Measurements from ENCODE around the gene PCDHGB5.
"Not testable (repeated sequence)": the region's sequence is repeated elsewhere in the genome, so short reads cannot be mapped to it uniquely, and the experiment has no call there.

The PCDHGB5 gene

DNA sequence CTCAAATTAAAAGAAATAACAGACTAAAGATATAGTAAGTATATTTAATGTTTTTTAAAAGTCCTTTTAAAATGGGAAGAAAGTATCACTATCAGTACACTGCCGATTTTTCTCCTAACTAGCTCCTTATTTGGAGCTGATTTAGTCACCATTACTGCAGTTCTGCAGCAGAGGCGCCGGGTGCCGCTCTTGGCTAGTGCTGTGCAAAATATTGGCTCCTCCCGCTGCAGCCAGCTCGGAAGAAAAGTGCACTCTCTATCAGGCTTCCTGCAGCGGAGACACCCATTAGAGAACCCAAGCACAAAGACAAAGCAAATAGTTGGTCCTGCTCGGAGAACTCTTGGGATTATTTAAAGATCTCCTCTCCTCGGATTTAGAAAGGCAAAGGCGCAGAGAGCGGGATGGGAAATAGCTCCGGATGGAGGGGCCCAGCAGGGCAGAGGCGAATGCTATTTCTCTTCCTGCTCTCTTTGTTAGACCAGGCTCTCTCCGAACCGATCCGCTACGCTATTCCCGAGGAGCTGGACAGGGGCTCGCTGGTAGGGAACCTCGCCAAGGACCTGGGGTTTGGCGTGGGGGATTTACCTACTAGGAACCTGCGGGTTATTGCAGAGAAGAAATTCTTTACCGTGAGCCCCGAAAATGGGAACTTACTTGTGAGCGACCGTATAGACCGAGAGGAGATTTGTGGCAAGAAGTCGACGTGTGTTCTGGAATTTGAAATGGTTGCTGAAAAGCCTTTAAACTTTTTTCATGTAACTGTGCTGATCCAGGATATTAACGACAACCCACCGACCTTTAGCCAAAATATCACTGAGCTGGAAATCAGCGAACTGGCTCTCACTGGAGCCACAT lies 27.5 kb upstream of the PCDHGB5 start, which contains the start of gene PCDHGB3:
Gene PCDHGB3, plus strand, starts transcription at position 249 of the 855 bp plus-strand sequence. Its CDS starts 153 bp downstream, at position 402.
- Histone ChIP-seq H3K9me3 (ENCODE audit: control insufficient read depth, insufficient read depth, low read length) (peaks cover 5% of the 10 kb centered on the region), H3K4me1 (ENCODE audit: insufficient read depth, low read length) (no peaks in the 10 kb centered on the region), H3K36me3 (ENCODE audit: insufficient read depth, low read length) (no peaks in the 10 kb centered on the region), H3K9ac (ENCODE audit: low read depth, low read length) (no peak within 1 kb of the TSS)

DNA sequence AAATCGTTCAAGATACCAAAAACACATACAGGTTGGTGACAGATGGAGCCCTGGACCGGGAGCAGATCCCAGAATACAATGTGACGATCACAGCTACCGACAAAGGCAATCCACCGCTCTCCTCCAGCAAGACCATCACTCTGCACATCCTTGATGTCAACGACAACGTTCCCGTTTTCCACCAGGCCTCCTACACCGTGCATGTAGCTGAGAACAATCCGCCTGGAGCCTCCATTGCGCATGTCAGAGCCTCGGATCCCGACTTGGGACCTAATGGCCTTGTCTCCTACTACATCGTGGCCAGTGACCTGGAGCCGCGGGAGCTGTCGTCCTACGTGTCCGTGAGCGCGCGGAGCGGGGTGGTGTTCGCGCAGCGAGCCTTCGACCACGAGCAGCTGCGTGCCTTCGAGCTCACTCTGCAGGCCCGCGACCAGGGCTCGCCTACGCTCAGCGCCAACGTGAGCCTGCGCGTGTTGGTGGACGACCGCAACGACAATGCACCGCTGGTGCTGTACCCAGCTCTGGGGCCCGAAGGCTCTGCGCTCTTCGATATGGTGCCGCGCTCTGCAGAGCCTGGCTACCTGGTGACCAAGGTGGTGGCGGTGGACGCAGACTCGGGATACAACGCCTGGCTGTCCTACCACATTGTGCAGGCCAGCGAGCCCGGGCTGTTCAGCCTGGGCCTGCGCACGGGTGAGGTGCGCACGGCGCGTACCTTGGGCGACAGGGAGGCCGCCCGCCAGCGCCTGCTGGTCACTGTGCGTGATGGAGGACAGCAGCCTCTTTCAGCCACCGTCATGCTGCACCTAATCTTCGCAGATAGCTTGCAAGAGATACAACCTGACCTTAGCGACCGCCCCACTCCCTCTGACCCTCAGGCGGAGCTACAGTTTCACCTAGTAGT lies 25.9 kb upstream of the PCDHGB5 start:
- Histone ChIP-seq H3K9ac (ENCODE audit: low read depth, low read length) (no peak overlapping the region), H3K4me1 (ENCODE audit: insufficient read depth, low read length) (no peaks in the 10 kb centered on the region), H3K36me3 (ENCODE audit: insufficient read depth, low read length) (no peaks in the 10 kb centered on the region), H3K9me3 (ENCODE audit: control insufficient read depth, insufficient read depth, low read length) (peaks cover 5% of the 10 kb centered on the region)

DNA sequence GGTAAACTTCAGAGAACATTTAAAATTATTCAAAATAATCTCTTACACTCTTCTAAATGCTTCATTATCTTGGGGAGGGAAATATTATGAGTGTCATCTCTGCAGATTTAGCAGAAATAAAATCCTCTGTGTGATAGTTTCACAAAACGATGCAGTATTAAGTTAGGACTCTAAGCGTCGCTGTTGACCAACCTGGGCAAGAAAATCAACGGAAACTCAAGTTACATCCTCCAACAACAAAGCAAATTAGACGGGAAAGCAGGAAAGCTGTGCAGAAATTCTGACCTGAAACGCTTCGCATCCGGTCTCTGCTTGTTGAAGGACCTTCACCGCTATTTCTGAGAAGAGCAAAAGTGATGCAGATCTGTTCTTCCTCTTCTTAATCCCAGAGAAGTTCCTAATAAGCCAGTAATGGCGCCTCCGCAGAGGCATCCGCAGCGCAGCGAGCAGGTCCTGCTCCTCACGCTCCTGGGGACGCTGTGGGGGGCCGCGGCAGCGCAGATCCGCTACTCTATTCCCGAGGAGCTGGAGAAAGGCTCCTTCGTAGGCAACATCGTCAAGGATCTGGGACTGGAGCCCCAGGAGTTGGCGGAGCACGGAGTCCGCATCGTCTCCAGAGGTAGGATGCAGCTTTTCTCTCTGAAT lies 24.0 kb upstream of the PCDHGB5 start, which contains the start of gene PCDHGA6:
Gene PCDHGA6, plus strand, starts transcription at position 219 of the 645 bp plus-strand sequence. Its CDS starts 193 bp downstream, at position 412.
- H3K9me3 ChIP-seq (ENCODE audit: control insufficient read depth, insufficient read depth, low read length): peaks cover 7% of the 10 kb centered on the region
- H3K36me3 ChIP-seq (ENCODE audit: insufficient read depth, low read length): no peaks in the 10 kb centered on the region
- H3K9ac ChIP-seq (ENCODE audit: low read depth, low read length): no peak within 1 kb of the TSS
- no peaks in the 10 kb centered on the region for H3K4me1 ChIP-seq (ENCODE audit: insufficient read depth, low read length)

DNA sequence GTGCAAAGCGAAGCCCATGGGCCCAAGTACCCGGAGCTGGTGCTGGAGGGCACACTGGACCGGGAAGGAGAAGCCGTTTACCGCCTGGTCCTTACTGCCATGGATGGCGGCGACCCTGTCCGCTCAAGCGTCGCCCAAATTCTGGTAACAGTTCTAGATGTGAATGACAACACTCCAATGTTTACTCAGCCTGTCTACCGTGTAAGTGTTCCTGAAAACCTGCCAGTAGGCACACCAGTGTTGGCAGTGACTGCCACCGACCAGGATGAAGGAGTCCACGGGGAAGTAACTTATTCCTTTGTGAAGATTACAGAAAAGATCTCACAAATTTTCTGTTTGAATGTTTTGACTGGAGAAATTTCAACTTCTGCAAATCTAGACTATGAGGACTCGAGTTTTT lies 23.1 kb upstream of the PCDHGB5 start:
- Histone ChIP-seq H3K9ac (ENCODE audit: low read depth, low read length) (no peak overlapping the region), H3K36me3 (ENCODE audit: insufficient read depth, low read length) (no peaks in the 10 kb centered on the region), H3K9me3 (ENCODE audit: control insufficient read depth, insufficient read depth, low read length) (peaks cover 7% of the 10 kb centered on the region), H3K4me1 (ENCODE audit: insufficient read depth, low read length) (no peaks in the 10 kb centered on the region)

DNA sequence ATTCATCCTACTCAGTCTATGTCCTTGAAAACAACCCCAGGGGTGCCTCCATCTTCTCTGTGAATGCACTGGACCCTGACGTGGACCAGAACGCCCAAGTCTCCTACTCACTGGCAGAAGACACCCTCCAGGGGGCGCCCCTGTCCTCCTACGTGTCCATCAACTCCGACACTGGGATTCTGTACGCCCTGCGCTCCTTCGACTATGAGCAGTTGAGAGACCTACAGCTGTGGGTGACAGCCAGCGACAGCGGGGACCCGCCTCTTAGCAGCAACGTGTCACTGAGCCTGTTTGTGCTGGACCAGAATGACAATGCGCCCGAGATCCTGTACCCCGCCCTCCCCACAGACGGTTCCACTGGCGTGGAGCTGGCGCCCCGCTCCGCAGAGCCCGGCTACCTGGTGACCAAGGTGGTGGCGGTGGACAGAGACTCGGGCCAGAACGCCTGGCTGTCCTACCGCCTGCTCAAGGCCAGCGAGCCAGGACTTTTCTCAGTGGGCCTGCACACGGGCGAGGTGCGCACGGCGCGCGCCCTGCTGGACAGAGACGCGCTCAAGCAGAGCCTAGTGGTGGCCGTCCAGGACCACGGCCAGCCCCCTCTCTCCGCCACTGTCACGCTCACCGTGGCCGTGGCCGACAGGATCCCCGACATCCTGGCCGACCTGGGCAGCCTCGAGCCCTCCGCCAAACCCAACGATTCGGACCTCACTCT lies 22.1 kb upstream of the PCDHGB5 start:
- not testable (repeated sequence) for H3K4me1 ChIP-seq (ENCODE audit: insufficient read depth, low read length); H3K36me3 ChIP-seq (ENCODE audit: insufficient read depth, low read length); H3K9me3 ChIP-seq (ENCODE audit: control insufficient read depth, insufficient read depth, low read length); H3K9ac ChIP-seq (ENCODE audit: low read depth, low read length)

DNA sequence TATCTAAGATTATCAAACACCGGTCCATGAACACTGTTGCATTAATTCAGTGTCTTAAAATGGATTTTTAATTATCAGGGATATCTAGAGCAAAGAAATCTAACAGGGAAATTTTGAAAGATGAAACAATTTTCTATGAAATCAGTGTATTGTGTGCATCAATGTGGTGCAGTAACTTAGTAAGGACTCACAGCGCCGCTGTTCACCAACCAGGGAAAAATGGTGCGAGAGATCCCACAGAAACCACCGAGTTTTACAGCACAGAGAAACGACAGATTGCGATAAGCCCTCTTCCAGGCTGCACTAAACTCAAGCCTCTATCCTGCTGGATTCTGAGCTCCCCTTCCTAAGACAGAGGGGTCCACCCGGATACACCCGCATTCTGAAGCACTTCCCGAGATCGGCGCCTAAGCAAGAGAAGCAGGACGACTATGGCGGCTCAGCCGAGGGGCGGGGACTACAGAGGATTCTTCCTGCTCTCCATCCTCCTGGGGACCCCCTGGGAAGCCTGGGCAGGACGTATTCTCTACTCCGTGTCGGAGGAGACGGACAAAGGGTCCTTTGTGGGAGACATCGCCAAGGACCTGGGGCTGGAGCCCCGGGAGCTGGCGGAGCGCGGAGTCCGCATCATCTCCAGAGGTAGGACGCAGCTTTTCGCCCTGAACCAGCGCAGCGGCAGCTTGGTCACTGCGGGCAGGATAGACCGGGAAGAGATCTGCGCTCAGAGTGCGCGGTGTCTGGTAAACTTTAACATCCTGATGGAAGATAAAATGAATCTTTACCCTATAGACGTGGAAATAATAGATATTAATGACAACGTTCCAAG lies 15.1 kb upstream of the PCDHGB5 start, which contains the start of gene PCDHGA7:
Gene PCDHGA7, plus strand, starts transcription at position 274 of the 826 bp plus-strand sequence. Its CDS starts 158 bp downstream, at position 432.
- Histone ChIP-seq H3K9ac (ENCODE audit: low read depth, low read length) (no peak within 1 kb of the TSS), H3K4me1 (ENCODE audit: insufficient read depth, low read length) (no peaks in the 10 kb centered on the region), H3K36me3 (ENCODE audit: insufficient read depth, low read length) (no peaks in the 10 kb centered on the region), H3K9me3 (ENCODE audit: control insufficient read depth, insufficient read depth, low read length) (no peaks in the 10 kb centered on the region; the same call in 1 of the 2 replicates)

DNA sequence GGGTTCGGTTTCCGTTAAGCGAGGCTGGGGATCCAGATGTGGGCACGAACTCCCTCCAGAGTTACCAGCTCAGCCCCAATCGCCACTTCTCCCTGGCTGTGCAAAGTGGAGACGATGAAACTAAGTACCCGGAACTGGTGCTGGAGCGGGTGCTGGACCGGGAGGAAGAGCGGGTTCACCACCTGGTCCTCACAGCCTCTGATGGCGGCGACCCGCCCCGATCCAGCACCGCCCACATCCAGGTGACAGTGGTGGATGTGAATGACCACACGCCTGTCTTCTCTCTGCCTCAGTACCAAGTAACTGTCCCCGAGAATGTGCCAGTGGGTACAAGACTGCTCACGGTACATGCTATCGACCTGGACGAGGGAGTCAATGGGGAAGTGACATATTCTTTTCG lies 14.4 kb upstream of the PCDHGB5 start:
- Histone ChIP-seq H3K9me3 (ENCODE audit: control insufficient read depth, insufficient read depth, low read length) (peaks cover under 1% of the 10 kb centered on the region), H3K36me3 (ENCODE audit: insufficient read depth, low read length) (no peaks in the 10 kb centered on the region), H3K9ac (ENCODE audit: low read depth, low read length) (no peak overlapping the region), H3K4me1 (ENCODE audit: insufficient read depth, low read length) (no peaks in the 10 kb centered on the region)

DNA sequence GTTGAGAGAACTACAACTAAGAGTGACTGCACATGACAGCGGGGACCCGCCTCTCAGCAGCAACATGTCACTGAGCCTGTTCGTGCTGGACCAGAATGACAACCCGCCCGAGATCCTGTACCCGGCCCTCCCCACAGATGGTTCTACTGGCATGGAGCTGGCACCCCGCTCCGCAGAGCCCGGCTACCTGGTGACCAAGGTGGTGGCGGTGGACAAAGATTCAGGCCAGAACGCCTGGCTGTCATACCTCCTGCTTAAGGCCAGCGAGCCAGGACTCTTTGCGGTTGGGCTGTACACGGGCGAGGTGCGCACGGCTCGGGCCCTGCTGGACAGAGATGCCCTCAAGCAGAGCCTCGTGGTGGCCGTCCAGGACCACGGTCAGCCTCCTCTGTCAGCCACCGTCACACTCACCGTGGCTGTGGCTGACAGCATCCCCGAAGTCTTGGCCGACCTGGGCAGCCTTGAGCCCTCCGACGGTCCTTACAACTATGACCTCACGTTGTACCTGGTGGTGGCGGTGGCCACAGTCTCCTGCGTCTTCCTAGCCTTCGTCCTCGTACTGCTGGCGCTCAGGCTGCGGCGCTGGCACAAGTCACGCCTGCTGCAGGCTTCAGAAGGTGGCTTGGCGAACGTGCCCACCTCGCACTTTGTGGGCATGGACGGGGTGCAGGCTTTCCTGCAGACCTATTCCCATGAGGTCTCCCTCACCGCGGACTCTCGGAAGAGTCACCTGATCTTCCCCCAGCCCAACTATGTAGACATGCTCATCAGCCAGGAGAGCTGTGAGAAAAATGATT lies 13.1 kb upstream of the PCDHGB5 start:
- H3K4me1 ChIP-seq (ENCODE audit: insufficient read depth, low read length): no peaks in the 10 kb centered on the region
- H3K9ac ChIP-seq (ENCODE audit: low read depth, low read length): no peak overlapping the region
- H3K9me3 ChIP-seq (ENCODE audit: control insufficient read depth, insufficient read depth, low read length): peaks cover 7% of the 10 kb centered on the region
- H3K36me3 ChIP-seq (ENCODE audit: insufficient read depth, low read length): no peaks in the 10 kb centered on the region; the same call in 1 of the 2 replicates

DNA sequence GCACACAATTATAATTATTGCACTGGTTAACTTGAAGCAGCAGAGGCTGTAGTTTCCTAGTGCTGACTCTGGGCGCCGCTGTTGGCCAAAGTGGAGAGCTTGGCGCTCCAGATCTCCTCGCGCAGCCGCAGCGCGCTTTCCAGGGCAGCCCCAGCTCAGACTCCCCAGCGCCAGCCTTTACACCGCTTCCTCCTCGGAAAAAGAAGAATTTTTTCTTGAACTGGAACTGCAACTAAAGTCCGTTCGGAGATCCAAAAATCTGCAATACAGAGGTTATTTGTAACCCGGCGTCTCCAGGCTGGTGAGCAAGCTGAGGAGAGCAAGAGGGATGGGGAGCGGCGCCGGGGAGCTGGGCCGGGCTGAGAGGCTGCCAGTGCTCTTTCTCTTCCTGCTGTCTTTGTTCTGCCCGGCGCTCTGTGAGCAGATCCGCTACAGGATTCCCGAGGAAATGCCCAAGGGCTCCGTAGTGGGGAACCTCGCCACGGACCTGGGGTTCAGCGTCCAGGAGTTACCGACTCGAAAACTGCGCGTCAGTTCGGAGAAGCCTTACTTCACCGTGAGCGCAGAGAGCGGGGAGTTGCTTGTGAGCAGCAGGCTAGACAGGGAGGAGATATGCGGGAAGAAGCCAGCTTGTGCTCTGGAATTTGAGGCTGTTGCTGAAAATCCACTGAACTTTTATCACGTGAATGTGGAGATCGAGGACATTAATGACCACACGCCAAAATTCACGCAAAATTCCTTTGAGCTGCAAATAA lies 10.0 kb upstream of the PCDHGB5 start, which contains the start of gene PCDHGB4:
Gene PCDHGB4, plus strand, starts transcription at position 142 of the 755 bp plus-strand sequence. Its CDS starts 187 bp downstream, at position 329.
- not testable (repeated sequence) for H3K4me1 ChIP-seq (ENCODE audit: insufficient read depth, low read length); H3K36me3 ChIP-seq (ENCODE audit: insufficient read depth, low read length)
- peaks cover 17% of the 10 kb centered on the region for H3K9me3 ChIP-seq (ENCODE audit: control insufficient read depth, insufficient read depth, low read length)
- H3K9ac ChIP-seq (ENCODE audit: low read depth, low read length): peak within 1 kb of the TSS; percentile 64; the same call in 1 of the 2 replicates

DNA sequence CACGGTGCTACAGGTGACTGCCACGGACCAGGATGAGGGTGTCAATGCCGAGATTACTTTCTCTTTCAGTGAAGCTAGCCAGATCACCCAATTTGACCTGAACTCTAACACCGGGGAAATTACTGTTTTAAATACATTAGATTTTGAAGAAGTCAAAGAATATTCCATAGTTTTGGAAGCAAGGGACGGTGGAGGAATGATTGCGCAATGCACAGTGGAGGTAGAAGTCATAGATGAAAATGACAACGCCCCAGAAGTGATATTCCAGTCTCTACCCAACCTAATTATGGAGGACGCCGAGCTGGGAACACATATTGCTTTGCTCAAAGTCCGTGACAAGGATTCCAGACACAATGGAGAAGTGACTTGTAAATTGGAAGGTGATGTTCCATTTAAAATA lies 9.1 kb upstream of the PCDHGB5 start:
- Histone ChIP-seq H3K9ac (ENCODE audit: low read depth, low read length) (no peak overlapping the region), H3K36me3 (ENCODE audit: insufficient read depth, low read length) (peaks cover 3% of the 10 kb centered on the region), H3K9me3 (ENCODE audit: control insufficient read depth, insufficient read depth, low read length) (peaks cover 26% of the 10 kb centered on the region), H3K4me1 (ENCODE audit: insufficient read depth, low read length) (no peaks in the 10 kb centered on the region)

DNA sequence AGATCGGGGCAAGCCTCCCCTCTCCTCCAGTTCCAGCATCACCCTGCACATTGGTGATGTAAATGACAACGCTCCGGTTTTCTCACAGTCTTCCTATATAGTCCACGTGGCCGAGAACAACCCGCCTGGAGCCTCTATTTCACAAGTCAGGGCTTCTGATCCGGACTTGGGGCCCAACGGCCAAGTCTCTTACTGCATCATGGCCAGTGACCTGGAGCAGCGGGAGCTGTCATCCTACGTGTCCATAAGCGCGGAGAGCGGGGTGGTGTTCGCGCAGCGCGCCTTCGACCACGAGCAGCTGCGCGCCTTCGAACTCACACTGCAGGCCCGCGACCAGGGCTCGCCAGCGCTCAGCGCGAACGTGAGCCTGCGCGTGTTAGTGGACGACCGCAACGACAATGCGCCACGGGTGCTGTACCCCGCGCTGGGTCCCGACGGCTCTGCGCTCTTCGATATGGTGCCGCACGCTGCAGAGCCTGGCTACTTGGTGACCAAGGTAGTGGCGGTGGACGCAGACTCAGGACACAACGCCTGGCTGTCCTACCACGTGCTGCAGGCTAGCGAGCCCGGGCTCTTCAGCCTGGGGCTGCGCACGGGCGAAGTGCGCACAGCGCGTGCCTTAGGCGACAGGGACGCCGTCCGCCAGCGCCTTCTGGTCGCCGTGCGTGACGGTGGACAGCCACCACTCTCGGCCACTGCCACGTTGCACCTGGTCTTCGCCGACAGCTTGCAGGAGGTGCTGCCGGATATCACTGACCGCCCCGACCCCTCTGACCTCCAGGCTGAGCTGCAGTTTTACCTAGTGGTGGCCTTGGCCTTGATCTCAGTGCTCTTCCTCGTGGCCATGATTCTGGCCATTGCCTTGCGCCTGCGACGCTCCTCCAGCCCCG lies 8.3 kb upstream of the PCDHGB5 start:
- Histone ChIP-seq H3K9ac (ENCODE audit: low read depth, low read length) (no peak overlapping the region), H3K9me3 (ENCODE audit: control insufficient read depth, insufficient read depth, low read length) (peaks cover 32% of the 10 kb centered on the region), H3K4me1 (ENCODE audit: insufficient read depth, low read length) (no peaks in the 10 kb centered on the region), H3K36me3 (ENCODE audit: insufficient read depth, low read length) (peaks cover 7% of the 10 kb centered on the region)
